ENCODE results near the gene SPDL1. TPM values are rescaled to one million over a fixed set of nuclear protein-coding genes. Genes with fewer than 3 reads are reported as not detected.

The SPDL1 gene
- total and polyA plus RNA-seq, 2 of the 4 experiments (the other 2 are of a cell fraction) = 18.8 to 29.4 TPM

GRCh38 chr5:169567079-169567478 is 16.5 kb upstream of the SPDL1 start:
- H2AK9ac ChIP-seq (replicated peaks; ENCODE audit: low read depth, low read length, poor library complexity) = no peak overlapping the region
- no peak overlapping the region for H4K91ac ChIP-seq (ENCODE audit: insufficient read depth, low read depth, low read length)
- H3K14ac ChIP-seq (replicated peaks; ENCODE audit: low read depth, low read length) = no peak overlapping the region
- DNase-seq (peak; percentile 10), ATAC-seq (ENCODE audit: low read depth) (no peak)
- no peak overlapping the region for H2AFZ ChIP-seq (replicated peaks; ENCODE audit: low read length, poor library complexity)
- no peak overlapping the region for H3K9ac ChIP-seq (ENCODE audit: low read depth, low read length)
- no peak overlapping the region for H4K5ac ChIP-seq (ENCODE audit: low read depth, low read length)
- H2AK5ac ChIP-seq (ENCODE audit: low read depth, low read length) = no peak overlapping the region
- no peak overlapping the region for H2BK20ac ChIP-seq (ENCODE audit: low read depth, low read length)
- H3K9me1 ChIP-seq (ENCODE audit: insufficient read depth, low read length) = no peaks in the 10 kb centered on the region
- H3K27ac ChIP-seq (ENCODE audit: insufficient read depth, low read length) = no peak overlapping the region
- H3K4ac ChIP-seq (ENCODE audit: low read depth, low read length) = no peak overlapping the region
- H3K79me1 ChIP-seq (ENCODE audit: low read depth in 1 of 2, low read length in 2 of 2) = no peaks in the 10 kb centered on the region
- H3K56ac ChIP-seq (ENCODE audit: extremely low read depth, insufficient read depth, low read length) = no peak overlapping the region
- H2BK5ac ChIP-seq (ENCODE audit: low read depth, low read length, poor library complexity, severe bottlenecking) = no peak overlapping the region
- intact Hi-C loops (cut with micrococcal nuclease) (no loop called here), in situ Hi-C loops (cut with MboI; ENCODE audit: low sequenced_read_pairs) (loop anchor here (25.0 kb wide), 1 partner anchor 880 kb away; no protein-coding TSS in a partner anchor), dilution Hi-C loops (cut with HindIII; ENCODE audit: low sequenced_read_pairs, unreplicated experiment) (no loop called here)
- TF ChIP-seq RCOR1 (IDR thresholded peaks at IDR 0.05; ENCODE audit: insufficient replicate concordance, low read length) (no peak), CTCF (conservative IDR thresholded peaks at IDR 0.05; ENCODE audit: low read depth, low read length) (no peak), CEBPB (IDR thresholded peaks at IDR 0.05; ENCODE audit: low read depth, low read length) (no peak), SMC3 (IDR thresholded peaks at IDR 0.05; ENCODE audit: low read depth, low read length) (no peak), MXI1 (IDR thresholded peaks at IDR 0.05; ENCODE audit: borderline replicate concordance, low read depth, low read length) (no peak), ELK1 (IDR thresholded peaks at IDR 0.05; ENCODE audit: borderline replicate concordance, low read depth, low read length) (no peak), POLR2A (IDR thresholded peaks at IDR 0.05; ENCODE audit: low read depth, low read length) (no peak), MAZ (IDR thresholded peaks at IDR 0.05; ENCODE audit: borderline replicate concordance, low read depth, low read length) (no peak), USF2 (IDR thresholded peaks at IDR 0.05; ENCODE audit: low read depth, low read length) (no peak), CHD1 (IDR thresholded peaks at IDR 0.05; ENCODE audit: low read depth, low read length) (no peak), FOS (IDR thresholded peaks at IDR 0.05; ENCODE audit: low read depth, low read length) (no peak), MAFK (IDR thresholded peaks at IDR 0.05; ENCODE audit: low read depth, low read length) (no peak)
- ChIA-PET POLR2A (ENCODE audit: unreplicated experiment) (no interaction called here), CTCF (no interaction called here)
- H3K27me3 ChIP-seq (ENCODE audit: control insufficient read depth, insufficient read depth, low read length) = peaks cover 8% of the 10 kb centered on the region
- no peaks in the 10 kb centered on the region for H3K9me3 ChIP-seq (ENCODE audit: control insufficient read depth, insufficient read depth, low read length)
- H3K23ac ChIP-seq (ENCODE audit: low read depth, low read length) = no peak overlapping the region
- no peaks in the 10 kb centered on the region for H3K4me1 ChIP-seq (ENCODE audit: control insufficient read depth, insufficient read depth, low read length)
- H3K4me3 ChIP-seq (ENCODE audit: insufficient read depth, low read depth, low read length) = no peak overlapping the region
- no peak overlapping the region for H4K8ac ChIP-seq (ENCODE audit: low read depth in 2 of 2, low read length in 2 of 2)
- H3K36me3 ChIP-seq (ENCODE audit: control insufficient read depth, insufficient read depth, low read length) = no peaks in the 10 kb centered on the region
- H2BK120ac ChIP-seq (ENCODE audit: low read depth, low read length) = no peak overlapping the region
- H3K4me2 ChIP-seq (ENCODE audit: low read depth, low read length) = no peak overlapping the region
- no peaks in the 10 kb centered on the region for H4K20me1 ChIP-seq (ENCODE audit: insufficient read depth, low read length)
- no peak overlapping the region for H3K18ac ChIP-seq (ENCODE audit: low read depth, low read length)
- no CpG with 5 or more reads among the region's 2 CpGs for WGBS, 2 experiments (ENCODE audit: extremely low coverage in 2 of 2, insufficient read length in 1 of 2)
- no TSS peak for BruUV-seq (replicated peaks)
- no peak overlapping the region for H2BK15ac ChIP-seq (ENCODE audit: low read depth, low read length)

Data from IMR-90 (cell line).